HG03108 (cell line): Measurements from ENCODE around the gene DCAF7.

Source experiments
- ATAC-seq: cut with Tn5 transposase; IDR thresholded peaks from one replicate; pipeline ENCODE4 v1.9.1; 2021; ENCODE audit warnings: moderate library complexity; ENCODE audit not compliant: unreplicated experiment

The DCAF7 gene

GRCh38 chr17:63624531-63624880 lies 74.2 kb downstream of the DCAF7 start:
- no peak for ATAC-seq

GRCh38 chr17:63626551-63627180 lies 76.4 kb downstream of the DCAF7 start:
- ATAC-seq: no peak

- no peak for ATAC-seq
Observed at GRCh38 chr17:63629627-63630026, 79.3 kb downstream of the DCAF7 start.

GRCh38 chr17:63631062-63631461 lies 80.8 kb downstream of the DCAF7 start:
- ATAC-seq: no peak

GRCh38 chr17:63631626-63632025 lies 81.3 kb downstream of the DCAF7 start:
- ATAC-seq: no peak

DNA sequence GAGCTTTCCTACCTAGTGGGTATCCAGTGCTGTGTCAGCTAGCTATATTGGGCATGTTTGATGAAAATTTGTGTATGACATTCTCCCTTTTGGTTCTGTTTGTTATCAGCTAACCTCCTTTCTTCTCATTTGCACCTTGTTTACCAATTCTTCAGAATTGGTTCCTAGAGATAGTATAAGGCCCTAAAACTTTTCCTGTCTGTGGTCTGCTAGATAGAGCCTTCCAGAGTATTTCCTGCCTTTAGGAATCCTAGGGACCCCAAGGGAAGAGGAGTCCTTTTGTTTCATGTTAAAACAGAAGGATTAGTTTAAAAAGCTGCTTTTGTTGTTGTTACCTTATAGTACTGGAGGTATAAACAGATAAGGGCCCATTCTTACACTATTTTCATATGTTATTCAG lies 83.5 kb downstream of the DCAF7 start:
- no peak for ATAC-seq

DNA sequence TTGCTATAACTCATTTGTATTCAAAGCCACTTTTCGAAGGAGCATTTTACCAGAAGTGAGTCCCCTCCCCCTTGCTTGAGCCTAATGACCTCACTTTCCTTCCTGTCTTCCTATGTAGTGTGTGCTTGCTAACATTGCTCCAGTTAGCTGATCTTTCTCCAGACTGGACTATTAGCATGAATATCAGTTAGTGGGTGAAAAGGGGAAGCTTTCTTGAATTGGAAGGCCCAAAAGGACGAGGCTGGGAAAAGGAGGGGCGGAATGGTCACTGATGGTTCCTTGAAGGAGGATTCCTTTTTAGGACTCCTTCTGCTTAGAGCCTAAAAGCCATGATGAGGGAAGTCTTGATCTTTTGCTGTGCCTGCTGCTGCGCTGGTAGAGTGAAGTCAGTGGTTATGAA lies 83.9 kb downstream of the DCAF7 start:
- no peak for ATAC-seq

DNA sequence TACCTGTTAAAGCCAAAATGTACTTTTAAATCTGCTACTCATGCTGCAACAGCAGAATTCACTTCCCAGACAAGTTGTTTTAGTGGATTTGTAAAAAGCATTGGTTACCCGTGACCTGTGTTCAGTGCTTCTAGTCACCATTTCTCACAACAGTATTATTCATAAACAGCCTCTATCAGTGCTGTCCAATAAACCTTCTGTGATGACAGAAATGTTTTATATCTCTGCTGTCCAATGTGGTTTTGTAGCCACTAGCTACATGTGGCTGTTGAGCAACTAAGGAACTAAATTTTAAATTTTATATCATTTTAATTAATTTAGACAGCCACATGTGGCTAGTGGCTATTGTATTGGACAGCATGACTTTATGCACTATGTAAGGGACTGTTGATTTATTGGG lies 84.5 kb downstream of the DCAF7 start:
- ATAC-seq: no peak

GRCh38 chr17:63635290-63635689 lies 85.0 kb downstream of the DCAF7 start:
- ATAC-seq: no peak

- no peak for ATAC-seq
Observed at GRCh38 chr17:63635787-63636186, 85.5 kb downstream of the DCAF7 start.

DNA sequence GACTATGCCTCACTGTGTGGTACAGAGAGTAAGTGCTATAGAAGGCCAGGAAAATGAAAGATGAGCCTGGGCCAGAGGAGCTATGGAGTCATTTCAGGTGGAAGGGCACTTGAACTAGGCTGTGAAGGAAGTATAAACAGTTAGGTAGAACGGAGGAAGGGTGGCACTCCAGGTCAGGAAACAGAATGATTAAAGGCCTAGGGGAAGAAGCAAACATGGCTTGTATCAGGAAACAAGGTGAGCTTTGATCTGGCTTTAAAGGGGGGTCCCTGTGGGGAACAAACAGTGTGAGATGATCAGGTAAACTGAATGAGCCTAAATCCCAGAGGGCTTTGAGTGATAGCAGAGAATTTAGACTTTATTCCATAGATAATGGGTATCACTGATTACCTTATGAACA lies 88.8 kb downstream of the DCAF7 start:
- no peak for ATAC-seq

GRCh38 chr17:63640038-63640437 lies 89.8 kb downstream of the DCAF7 start:
- no peak for ATAC-seq

DNA sequence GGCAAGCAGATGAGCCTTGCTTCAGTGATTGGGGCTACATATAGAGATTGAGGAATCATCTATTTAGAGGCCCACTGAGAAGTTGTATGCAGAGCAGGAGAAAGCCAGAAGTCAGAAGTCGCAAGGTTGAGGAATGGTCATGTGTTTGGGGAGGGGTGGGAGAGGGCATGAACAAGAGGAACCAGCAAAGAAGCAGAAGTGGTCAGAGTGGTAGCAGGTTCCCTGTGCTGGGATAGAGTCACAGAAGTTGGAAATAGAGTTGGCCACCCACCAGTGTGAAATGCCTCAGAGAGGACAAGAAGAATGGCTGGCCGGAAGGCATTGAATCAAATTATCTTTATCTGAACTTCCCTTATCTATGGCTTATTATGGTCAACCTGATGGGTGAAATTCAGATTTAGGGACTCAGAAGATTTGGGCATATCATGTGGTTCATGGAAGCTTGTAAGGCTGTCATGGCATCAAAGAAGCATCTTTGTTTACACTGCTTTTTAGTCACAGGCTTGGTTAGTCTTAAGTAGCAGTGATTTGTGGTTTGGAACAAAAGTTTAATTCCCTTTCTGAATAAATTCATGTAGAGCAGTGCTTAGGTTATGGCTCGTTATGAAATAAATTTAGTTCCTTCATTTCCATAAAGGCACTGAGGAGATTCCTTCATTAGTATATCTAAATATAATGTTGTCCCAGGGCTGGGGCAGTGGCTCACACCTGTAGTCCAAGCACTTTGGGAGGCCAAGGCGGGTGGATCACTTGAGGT lies 91.6 kb downstream of the DCAF7 start:
- no peak for ATAC-seq
